GM21529 (cell line): ENCODE measurements around the gene AARS1.
"Not testable (repeated sequence)": the region's sequence is repeated elsewhere in the genome, so short reads cannot be mapped to it uniquely, and the experiment has no call there.

Experiments
- ATAC-seq: cut with Tn5 transposase; IDR thresholded peaks from one replicate; pipeline ENCODE4 v1.9.1; 2021; ENCODE audit not compliant: unreplicated experiment

Gene AARS1

GRCh38 chr16:70289229-70290094 is at the start of gene AARS1:
TSS of gene AARS1 (minus strand) at chr16:70289506. CDS start at chr16:70282763, 6,743 bp downstream.
- ATAC-seq, result peak; percentile 97

GRCh38 chr16:70337814-70338213 is 48.5 kb upstream of the AARS1 start:
- ATAC-seq, result no peak

- not testable (repeated sequence) for ATAC-seq
Observed at GRCh38 chr16:70332728-70333127, 43.4 kb upstream of the AARS1 start.

- no peak for ATAC-seq
Observed at GRCh38 chr16:70331588-70332358, 42.5 kb upstream of the AARS1 start.

GRCh38 chr16:70331091-70331490 is 41.8 kb upstream of the AARS1 start:
- ATAC-seq, result no peak

- no peak for ATAC-seq
Observed at GRCh38 chr16:70324998-70325747, 35.9 kb upstream of the AARS1 start.

GRCh38 chr16:70320121-70320520 is 30.8 kb upstream of the AARS1 start:
- ATAC-seq, result no peak

GRCh38 chr16:70307726-70308125 is 18.4 kb upstream of the AARS1 start:
- not testable (repeated sequence) for ATAC-seq

GRCh38 chr16:70306880-70307279 is 17.6 kb upstream of the AARS1 start:
- no peak for ATAC-seq

- no peak for ATAC-seq
Observed at GRCh38 chr16:70304892-70305448, 15.7 kb upstream of the AARS1 start.

GRCh38 chr16:70302745-70303144 is 13.4 kb upstream of the AARS1 start:
- ATAC-seq, result no peak

GRCh38 chr16:70301121-70301520 is 11.8 kb upstream of the AARS1 start:
- ATAC-seq, result no peak

GRCh38 chr16:70298988-70299938 is 10.0 kb upstream of the AARS1 start, which contains the start of gene DDX19B:
TSS of gene DDX19B (plus strand) at chr16:70299186. CDS start at chr16:70299298, 112 bp downstream.
- ATAC-seq, result peak; percentile 88

- ATAC-seq, result no peak
Observed at GRCh38 chr16:70295634-70296033, 6.3 kb upstream of the AARS1 start.

GRCh38 chr16:70294385-70295025 is 5.2 kb upstream of the AARS1 start:
- ATAC-seq, result no peak

GRCh38 chr16:70292148-70292547 is 2.8 kb upstream of the AARS1 start:
- ATAC-seq, result not testable (repeated sequence)

- ATAC-seq, result no peak
Observed at GRCh38 chr16:70290949-70291519, 1.7 kb upstream of the AARS1 start.

GRCh38 chr16:70287304-70287971 is 1.9 kb downstream of the AARS1 start:
- ATAC-seq, result not testable (repeated sequence)
